Vagina (tissue), 2 donors: Measurements from ENCODE around the gene HBA1.

ENCODE experiments used
- CTCF ChIP-seq, 3 experiments: fragments of 450-650 bp in 2 of 3; fragments of 200-600 bp in 1 of 3; sonication (generic) in 1 of 3; IDR thresholded peaks; one replicate each; pipeline ENCODE4 v1.5.1; 2017 to 2019; ENCODE audit warnings: antibody characterized with exemption in 3 of 3, mild to moderate bottlenecking in 2 of 3, moderate library complexity in 2 of 3
- POLR2A ChIP-seq, 2 donors: fragments of 450-650 bp; IDR thresholded peaks; one replicate each; pipeline ENCODE4 v1.6.1; 2017; ENCODE audit warnings: antibody characterized with exemption in 2 of 2, mild to moderate bottlenecking in 2 of 2, moderate library complexity in 2 of 2
- POLR2AphosphoS5 ChIP-seq, 2 donors: sonication (generic); formaldehyde crosslinking; IDR thresholded peaks; one replicate each; pipeline ENCODE4 v1.9.0; 2017; ENCODE audit warnings: antibody characterized with exemption in 2 of 2, mild to moderate bottlenecking in 2 of 2, low read depth in 1 of 2; ENCODE audit not compliant: insufficient read depth in 1 of 2

- no peak for TF ChIP-seq POLR2A (IDR thresholded peaks at IDR 0.05)
- no peak for TF ChIP-seq CTCF (IDR thresholded peaks at IDR 0.05)
- no peak for TF ChIP-seq POLR2AphosphoS5 (IDR thresholded peaks at IDR 0.05; ENCODE audit: insufficient read depth in 1 of 2, low read depth in 1 of 2)
These were observed 23.9 kb downstream of the HBA1 start for GRCh38 chr16:200388-200787.
